GM18909 (cell line): ENCODE data around the gene PGLYRP1.

Source experiments
- ATAC-seq: cut with Tn5 transposase; IDR thresholded peaks from one replicate; pipeline ENCODE4 v1.9.1; 2021; ENCODE audit warnings: mild to moderate bottlenecking; ENCODE audit not compliant: unreplicated experiment, poor library complexity

Gene PGLYRP1, protein sequence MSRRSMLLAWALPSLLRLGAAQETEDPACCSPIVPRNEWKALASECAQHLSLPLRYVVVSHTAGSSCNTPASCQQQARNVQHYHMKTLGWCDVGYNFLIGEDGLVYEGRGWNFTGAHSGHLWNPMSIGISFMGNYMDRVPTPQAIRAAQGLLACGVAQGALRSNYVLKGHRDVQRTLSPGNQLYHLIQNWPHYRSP

GRCh38 chr19:46022431-46023310 is at the start of gene PGLYRP1:
TSS of gene PGLYRP1 (minus strand) at chr19:46023053. CDS start at chr19:46023021, 32 bp downstream.
- ATAC-seq: no peak

- no peak for ATAC-seq
Measured at GRCh38 chr19:46069806-46070341, 47.0 kb upstream of the PGLYRP1 start.

- ATAC-seq: no peak
Measured at GRCh38 chr19:46068345-46069258, 45.7 kb upstream of the PGLYRP1 start.

GRCh38 chr19:46067691-46068090 is 44.8 kb upstream of the PGLYRP1 start:
- no peak for ATAC-seq

GRCh38 chr19:46066471-46066870 is 43.6 kb upstream of the PGLYRP1 start:
- ATAC-seq: no peak

DNA sequence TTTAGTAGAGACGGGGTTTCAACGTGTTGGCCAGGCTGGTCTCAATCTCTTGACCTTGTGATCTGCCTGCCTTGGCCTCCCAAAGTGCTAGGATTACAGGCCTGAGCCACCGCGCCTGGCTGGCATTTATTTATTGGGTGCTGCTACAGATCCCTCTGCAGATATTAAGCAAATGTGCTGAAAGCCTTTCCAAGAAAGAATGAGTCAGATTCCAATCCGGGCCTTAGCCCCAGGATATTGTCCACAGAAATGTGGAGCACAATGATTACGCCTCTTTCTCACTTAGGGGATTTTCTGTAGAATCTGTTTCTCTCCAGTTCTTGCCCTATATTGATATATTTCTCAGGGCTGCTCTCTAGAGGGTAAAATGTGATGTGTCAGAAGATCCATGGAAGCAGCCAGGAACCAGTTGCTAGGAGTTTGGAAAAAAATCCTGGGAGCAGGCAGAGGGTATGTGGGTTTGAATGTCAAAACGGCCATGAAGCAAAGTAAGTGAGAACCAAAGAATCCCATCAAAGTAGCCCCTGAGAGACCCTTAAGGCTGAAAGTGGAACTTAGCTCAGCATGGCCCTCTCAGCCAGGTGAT is 42.7 kb upstream of the PGLYRP1 start:
- ATAC-seq: no peak

DNA sequence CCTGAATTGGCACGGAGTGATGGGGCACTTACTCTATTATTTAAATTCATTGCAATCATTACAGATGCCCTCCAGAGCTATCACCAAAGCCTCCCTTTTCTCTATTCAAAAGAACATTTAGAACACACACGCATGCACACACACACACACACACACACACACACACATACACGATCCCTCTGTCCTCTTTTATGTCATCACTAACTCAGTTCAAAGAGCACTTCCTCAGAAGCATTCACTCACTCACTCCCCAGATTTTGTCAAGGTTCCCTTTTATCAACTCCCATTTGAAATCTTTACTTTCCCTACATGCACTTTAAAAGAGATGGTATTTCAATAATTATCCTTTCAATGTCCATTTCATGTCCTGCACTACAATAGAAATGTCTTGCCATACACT is 40.3 kb upstream of the PGLYRP1 start:
- no peak for ATAC-seq

DNA sequence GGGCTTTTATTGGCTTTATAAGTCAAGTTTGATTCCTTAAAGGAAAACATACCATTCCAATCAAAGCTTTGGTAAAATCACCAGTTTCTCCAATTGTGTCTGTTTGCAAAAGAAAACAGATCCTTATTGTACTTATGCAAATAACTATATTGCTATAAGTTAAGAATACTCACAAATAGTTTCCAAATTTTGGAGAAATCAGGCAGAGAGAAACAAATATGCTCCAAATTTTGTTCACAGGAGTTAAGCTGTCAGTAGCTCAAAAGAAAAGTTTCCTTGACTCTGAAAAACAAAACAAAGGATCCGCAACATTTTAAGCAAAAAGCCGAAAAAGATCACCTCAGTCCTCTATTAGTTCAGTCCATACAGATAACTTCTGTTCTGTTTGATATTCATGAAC is 37.2 kb upstream of the PGLYRP1 start:
- ATAC-seq: no peak

DNA sequence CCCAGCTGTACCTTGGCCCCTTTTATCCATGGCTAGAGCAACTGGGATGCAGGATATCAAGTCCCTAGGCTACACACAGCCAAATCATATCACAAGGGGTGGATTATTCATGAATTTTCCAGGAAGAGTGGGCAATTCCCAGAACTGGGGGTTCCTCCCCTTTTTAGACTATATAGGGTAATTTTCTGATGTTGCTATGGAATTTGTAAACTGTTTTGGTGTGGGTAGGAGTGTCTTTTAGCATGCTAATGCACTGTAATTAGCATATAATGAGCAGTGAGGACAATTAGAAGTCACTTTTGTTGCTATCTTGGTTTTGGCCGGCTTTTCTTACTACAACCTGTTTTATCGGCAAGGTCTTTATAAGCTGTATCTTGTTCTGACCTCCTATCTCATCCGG is 35.9 kb upstream of the PGLYRP1 start:
- no peak for ATAC-seq

DNA sequence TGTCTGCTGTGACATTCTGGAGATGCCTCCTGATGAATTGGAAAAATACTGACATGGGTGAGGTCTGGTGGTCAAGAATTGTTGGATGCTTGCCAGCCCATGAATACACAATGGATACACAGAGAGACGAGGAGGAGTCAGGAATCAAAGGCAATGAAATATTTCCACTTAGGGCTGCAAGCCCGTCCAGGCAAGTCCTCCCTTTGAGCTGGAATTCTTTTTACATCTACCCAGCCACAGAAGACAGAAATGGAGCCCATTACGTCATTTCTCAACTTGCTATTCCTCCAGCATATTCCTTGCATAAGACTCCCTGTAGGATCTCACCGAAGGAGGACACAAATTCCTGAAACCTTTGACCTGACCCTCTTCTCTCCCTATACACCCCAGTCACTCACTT is 33.7 kb upstream of the PGLYRP1 start:
- no peak for ATAC-seq

DNA sequence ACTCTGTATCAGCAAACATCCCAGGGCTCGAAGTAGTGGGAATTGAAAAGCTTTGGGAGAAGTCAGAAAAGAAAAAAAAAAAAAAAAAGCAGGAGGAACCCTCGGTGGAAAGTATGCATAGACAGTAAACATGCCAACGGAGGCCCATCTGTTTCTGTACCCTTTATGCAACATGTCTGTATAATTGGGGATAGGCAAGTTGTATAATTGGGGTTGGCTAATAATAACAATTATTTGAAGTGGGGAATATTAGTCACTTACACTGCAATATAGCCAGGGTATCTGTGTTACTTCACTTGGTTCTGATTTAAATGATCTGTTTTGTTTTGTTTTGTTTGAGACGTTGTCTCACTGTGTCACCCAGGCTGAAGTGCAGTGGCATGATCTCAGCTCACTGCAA is 30.0 kb upstream of the PGLYRP1 start:
- ATAC-seq: no peak

- ATAC-seq: no peak
Measured at GRCh38 chr19:46049597-46049996, 26.7 kb upstream of the PGLYRP1 start.

GRCh38 chr19:46043519-46043918 is 20.7 kb upstream of the PGLYRP1 start:
- no peak for ATAC-seq

- no peak for ATAC-seq
Measured at GRCh38 chr19:46042252-46042883, 19.5 kb upstream of the PGLYRP1 start.

GRCh38 chr19:46040952-46041500 is 18.2 kb upstream of the PGLYRP1 start, which contains the start of gene IGFL4:
TSS of gene IGFL4 (minus strand) at chr19:46041002. CDS start at chr19:46040962, 40 bp downstream.
- no peak for ATAC-seq

DNA sequence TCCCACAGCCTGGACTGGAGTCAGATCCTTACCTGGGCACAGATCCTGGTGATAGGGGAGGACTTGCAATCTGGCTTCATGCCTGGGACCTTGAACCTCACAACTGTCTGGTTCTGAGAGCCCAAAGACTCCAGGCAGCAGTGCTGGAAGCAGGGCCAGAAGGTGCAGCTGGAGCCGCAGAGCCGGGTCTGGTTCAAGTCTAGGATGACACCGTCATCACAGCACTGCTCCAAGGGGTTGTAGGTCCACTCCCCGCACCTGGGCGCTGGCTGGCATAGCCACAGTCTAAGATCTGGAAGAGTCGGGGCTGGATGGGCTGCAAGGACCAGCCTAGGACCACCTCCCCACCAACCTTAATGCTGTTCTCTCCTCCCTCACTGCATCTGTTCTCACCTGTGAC is 17.3 kb upstream of the PGLYRP1 start:
- ATAC-seq: no peak

DNA sequence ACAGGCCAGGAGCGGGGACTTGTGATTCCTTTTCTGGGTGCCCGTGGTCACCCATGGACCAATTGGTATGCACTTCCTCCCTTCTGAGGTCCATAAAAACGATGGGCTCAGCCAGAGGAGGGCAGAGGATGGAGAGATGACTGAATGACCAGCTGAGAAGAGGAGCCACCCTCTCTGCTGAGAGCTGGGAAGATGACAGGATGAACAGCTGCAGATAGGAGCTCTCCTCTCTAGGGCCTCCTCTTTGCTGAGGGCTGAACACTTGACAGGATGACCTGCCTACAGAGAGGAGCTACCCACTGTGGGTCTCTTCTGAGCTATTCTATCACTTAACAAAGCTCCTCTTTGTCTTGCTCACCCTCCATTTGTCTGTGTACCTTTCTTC is 13.9 kb upstream of the PGLYRP1 start:
- ATAC-seq: no peak

- no peak for ATAC-seq
Measured at GRCh38 chr19:46035986-46036743, 13.3 kb upstream of the PGLYRP1 start.

DNA sequence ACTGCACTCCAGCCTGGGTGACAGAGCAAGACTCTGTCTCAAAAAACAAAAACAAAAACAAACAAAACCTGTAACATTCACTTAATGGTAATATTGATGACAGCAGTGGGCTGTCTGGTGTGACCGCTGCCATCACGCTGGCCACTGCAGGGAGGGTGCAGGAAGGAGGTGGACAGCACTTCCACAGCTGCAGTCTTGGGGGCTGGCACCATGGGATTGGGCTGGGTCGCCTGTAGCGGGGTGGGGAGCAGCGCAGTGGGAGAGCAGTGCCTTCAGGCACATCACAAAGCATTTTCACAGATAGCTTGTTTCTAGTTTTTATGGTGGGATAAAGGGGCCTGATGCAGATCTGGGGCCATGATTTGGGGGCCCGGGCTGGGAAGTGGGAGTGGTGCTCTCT is 12.7 kb upstream of the PGLYRP1 start:
- no peak for ATAC-seq
